Spinal cord (tissue), 10 donors: ENCODE results near the gene CYB561. TPM values are rescaled to one million over a fixed set of nuclear protein-coding genes. Genes with fewer than 3 reads are reported as not detected.
A peak's percentile ranks its signal among the peaks of the same experiment; 100 is the strongest.

Experiments
- DNase-seq, 6 donors: peaks; one replicate each; pipeline versions ENCODE4 v3.0.0 to v3.0.0-alpha.2; 2013 to 2015; ENCODE audit warnings: low spot score in 6 of 6, low read depth in 4 of 6
- H3K27ac ChIP-seq: one replicate; pipeline ENCODE4 v1.5.1; 2013; ENCODE audit warnings: low read depth, low read length, control low read depth
- H3K27me3 ChIP-seq: one replicate; pipeline ENCODE4 v1.6.1; 2013; ENCODE audit warnings: low read length; ENCODE audit not compliant: control insufficient read depth, insufficient read depth
- H3K36me3 ChIP-seq: one replicate; pipeline ENCODE4 v1.6.1; 2013; ENCODE audit warnings: low read length; ENCODE audit not compliant: control insufficient read depth, insufficient read depth
- H3K4me1 ChIP-seq: one replicate; pipeline ENCODE4 v1.6.1; 2013; ENCODE audit warnings: low read length; ENCODE audit not compliant: control insufficient read depth, insufficient read depth
- H3K4me3 ChIP-seq: one replicate; pipeline ENCODE4 v1.5.1; 2013; ENCODE audit warnings: low read depth, low read length, control low read depth
- H3K9me3 ChIP-seq: one replicate; pipeline ENCODE4 v1.6.1; 2013; ENCODE audit warnings: low read length; ENCODE audit not compliant: control insufficient read depth, insufficient read depth
- WGBS: methylation state at CpG from one replicate; pipeline ENCODE4 v1.1.5; 2013; ENCODE audit warnings: missing lambda C conversion rate; ENCODE audit not compliant: insufficient coverage; 5-methylcytosine and 5-hydroxymethylcytosine counted together
- polyA plus RNA-seq, 2 donors: library from polyadenylated mRNA; unstranded; fragments of 120-200 nt; gene quantifications; one replicate each; pipeline ENCODE4 v1.2.1, GENCODE V29; 2013; ENCODE audit not compliant: insufficient read length in 2 of 2
- total RNA-seq, 2 donors: library from RNA; depleted of rRNA in 1 of 2; stranded (reverse); fragments of 120-200 nt in 1 of 2; fragments of >200 nt in 1 of 2; gene quantifications; one replicate each; pipeline versions ENCODE4 v1.2.3 to v1.2.4, GENCODE V29; 2013 to 2014
- donor health status: healthy.

Gene CYB561
- total and polyA plus RNA-seq, 4 donors = 25.1 to 44.2 (median 35.1) TPM

DNA sequence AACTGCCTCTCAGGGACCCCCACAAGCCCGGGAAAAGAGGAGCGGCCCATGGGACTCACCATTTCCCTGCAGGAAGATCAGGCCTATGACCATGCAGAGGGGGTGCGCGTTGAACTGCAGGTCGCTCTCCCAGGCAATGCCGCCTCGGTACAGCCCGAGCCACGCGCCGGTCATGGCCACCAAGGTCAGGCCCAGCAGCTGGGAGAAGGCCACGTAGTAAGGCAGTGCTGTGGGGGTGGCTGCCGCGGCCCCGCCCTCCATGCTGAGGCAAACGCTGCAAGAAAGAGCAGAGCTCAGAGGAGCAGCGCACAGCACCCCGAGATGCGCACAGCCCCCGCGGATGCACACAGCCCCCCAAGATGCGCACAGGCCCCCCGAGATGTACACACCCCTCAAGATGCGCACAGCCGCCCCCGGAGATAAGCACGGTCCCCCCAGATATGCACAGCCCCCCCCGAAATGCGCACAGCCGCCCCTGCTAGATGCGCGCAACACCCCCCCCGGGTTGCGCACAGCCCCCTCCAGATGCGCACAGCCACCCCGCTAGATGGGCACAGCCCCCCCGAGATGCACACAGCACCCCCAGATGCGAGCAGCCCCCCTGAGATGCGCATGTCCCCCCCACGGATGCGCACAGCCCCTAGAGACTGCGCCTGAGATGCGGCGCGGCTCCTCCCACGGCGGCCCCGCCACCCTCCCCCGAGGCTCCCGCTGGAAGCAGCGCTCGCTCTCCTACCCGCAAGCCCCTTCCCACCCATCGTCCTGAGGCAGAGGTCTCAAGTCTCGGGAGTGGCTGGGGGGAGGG lies 8.6 kb downstream of the CYB561 start:
- H3K4me1 ChIP-seq = peaks cover 61% of the 10 kb centered on the region
- DNase-seq = peak in 1 of 6 donors; percentile 37
- WGBS = 37% methylated on average over 35 of the region's 55 CpGs
- H3K9me3 ChIP-seq = no peaks in the 10 kb centered on the region
- H3K27me3 ChIP-seq = no peaks in the 10 kb centered on the region
- no peak overlapping the region for H3K4me3 ChIP-seq
- H3K27ac ChIP-seq = no peak overlapping the region
- H3K36me3 ChIP-seq = peaks cover 60% of the 10 kb centered on the region

DNA sequence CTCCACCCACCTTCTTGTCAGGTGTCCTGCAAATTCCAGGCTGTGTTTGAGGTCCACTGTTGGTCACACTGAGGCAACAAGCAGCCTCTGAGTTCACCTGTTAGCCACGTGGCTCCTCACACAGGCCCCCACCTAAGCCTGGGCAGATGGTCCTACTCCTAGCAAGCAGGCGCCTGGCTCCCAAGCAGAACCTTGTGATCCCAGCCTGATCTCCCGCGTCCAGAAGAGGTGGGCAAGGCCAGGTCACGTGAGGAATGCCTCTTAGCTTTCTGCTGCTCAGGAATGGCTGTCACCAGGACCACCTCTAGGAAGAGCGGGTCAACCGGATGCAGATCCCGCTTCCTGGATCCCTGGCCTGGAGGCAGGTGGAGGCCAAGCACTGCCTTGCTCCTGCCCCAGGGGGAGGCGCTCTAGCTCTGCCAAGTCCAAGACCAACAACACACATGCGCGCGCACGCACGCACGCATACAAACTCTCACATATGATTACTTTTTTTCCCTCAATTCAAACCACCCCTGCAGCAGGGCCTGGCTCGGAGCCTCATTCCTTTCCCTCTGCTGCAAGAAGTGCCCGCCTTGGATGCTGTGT lies 9.5 kb downstream of the CYB561 start:
- H3K4me1 ChIP-seq = peaks cover 61% of the 10 kb centered on the region
- no peak overlapping the region for H3K4me3 ChIP-seq
- DNase-seq = peak in 1 of 6 donors; percentile 57

DNA sequence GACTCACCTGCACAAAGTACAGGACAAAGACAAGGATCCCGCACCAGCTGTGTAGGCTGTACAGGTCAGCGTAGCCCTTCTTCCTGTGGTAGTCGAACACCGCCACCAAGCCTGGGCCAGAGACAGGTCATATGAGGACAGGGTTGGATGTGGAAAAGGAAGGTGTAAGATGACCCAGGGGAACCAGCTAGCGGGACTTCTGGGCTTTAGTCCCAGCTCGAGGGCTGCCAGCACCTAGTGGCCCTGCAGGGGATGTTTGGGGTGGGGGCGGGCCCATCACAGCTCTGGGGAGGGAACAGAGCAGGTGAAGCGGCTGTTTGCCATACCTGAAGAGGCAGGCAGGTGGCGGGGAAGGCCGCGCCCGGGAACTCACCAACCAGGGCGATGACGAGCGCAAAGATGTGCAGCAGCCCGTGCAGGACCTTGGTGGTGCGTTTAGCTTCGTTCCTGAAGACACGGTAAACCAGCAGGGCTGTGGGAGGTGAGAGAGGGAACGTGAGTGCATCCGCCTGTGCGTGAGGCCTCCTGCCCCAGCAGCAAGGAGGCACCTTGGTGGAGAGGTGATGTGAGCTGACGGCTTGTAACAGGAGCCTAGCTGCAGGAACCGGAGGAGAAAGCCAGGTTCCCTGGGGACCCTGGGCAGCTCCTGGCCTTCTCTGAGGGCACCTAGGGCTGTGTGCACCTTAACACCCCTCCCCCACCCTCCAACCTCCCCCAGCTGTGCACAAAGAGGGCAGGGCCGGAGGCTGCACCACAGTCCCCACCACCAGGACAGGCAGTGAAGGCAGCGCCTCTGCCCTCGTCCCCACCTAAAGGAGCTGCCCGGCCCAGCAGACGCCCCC lies 10.2 kb downstream of the CYB561 start:
- Histone ChIP-seq H3K4me1 (peaks cover 61% of the 10 kb centered on the region), H3K36me3 (peaks cover 51% of the 10 kb centered on the region), H3K27ac (no peak overlapping the region), H3K4me3 (no peak overlapping the region), H3K27me3 (no peaks in the 10 kb centered on the region), H3K9me3 (no peaks in the 10 kb centered on the region)
- WGBS = 90% methylated on average over 28 of the region's 29 CpGs
- no peak for DNase-seq

More for the DNA sequence above, 9.5 kb downstream of the CYB561 start:
- H3K9me3 ChIP-seq = no peaks in the 10 kb centered on the region
- H3K27me3 ChIP-seq = no peaks in the 10 kb centered on the region
- no peak overlapping the region for H3K27ac ChIP-seq
- 85% methylated on average over 11 of the region's 17 CpGs for WGBS
- peaks cover 57% of the 10 kb centered on the region for H3K36me3 ChIP-seq

DNA sequence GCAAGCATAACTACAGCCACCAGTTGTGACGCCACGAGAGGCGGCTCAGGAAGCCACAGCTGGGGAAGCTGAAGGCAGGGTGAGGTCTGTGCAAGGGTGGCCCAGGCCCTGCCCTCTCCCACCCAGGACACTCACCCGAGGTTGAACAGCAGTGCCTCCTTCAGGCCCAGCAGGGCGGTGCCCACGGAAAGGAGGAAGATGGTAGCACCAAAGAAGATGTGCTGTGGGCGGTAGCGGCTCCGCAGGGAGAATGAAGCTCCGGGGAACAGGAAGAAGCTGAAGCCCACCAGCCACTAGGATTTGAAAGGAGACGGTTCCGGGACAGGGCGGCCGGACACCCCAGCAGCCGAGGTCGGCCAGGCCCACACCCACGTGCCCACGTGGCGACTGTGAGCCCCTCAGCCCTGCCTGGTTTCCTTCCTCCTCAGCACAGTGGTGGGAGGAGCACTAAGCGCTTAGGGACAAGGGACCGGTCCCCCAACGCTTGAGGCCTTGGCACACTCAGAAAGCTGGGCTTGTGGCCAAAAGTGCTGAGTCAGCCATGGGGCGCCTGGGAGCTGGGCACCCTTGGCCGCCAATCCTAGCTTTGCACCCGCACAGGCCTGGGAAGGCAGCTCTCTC lies 11.0 kb downstream of the CYB561 start:
- H3K27ac ChIP-seq = no peak overlapping the region
- DNase-seq = peak in 2 of 6 donors; percentile 48 to 77
- no peak overlapping the region for H3K4me3 ChIP-seq
- H3K27me3 ChIP-seq = no peaks in the 10 kb centered on the region
- WGBS = 63% methylated on average over 21 of the region's 25 CpGs
- H3K36me3 ChIP-seq = peaks cover 48% of the 10 kb centered on the region
- H3K4me1 ChIP-seq = peaks cover 56% of the 10 kb centered on the region
- no peaks in the 10 kb centered on the region for H3K9me3 ChIP-seq

DNA sequence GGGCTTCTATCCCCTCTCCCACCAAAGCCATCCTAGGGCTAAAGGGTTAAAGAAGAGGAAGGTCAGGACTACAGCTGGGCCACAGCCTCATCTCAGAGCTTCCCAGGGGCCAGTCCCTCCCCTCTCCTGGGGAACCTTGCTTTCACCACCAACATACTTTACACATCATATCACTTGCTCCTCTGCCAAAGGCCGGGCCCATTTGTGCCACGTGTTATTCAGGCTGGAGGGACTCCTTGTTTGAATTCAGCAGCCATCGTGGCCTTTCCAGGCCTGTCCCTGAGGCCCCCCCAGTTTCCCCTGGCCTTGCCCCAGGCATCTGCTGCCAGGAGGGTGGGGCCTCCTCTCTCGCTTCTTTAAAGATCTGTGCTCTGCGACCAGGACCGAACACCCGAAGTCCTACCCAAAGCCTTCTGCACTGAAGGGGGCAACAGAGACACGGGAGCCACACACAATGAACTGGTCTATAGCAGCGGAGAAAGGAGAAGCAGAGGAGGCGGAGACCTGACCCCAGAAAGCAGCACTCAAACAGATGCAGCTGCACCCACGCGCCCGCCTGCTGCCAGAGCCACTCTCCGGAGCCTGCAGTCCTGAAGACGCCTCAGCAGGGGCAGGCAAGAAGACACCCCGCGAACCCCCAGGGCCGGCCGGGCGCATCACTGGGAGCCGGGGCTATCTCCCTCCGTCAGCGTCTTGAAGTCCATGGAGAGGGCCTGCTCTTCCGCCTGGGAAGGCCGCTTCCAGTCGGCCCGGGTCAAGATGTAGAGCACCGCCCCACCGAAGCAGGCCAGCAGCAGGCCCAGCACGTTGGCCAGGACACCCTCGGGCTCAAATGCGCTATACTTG lies 12.1 kb downstream of the CYB561 start:
- peak in 1 of 6 donors; percentile 46 for DNase-seq
- H3K9me3 ChIP-seq = no peaks in the 10 kb centered on the region
- H3K36me3 ChIP-seq = peaks cover 57% of the 10 kb centered on the region
- no peaks in the 10 kb centered on the region for H3K27me3 ChIP-seq
- no peak overlapping the region for H3K4me3 ChIP-seq
- peak overlapping the region; percentile 4 for H3K27ac ChIP-seq
- 70% methylated on average over 32 of the region's 32 CpGs for WGBS
- H3K4me1 ChIP-seq = peaks cover 55% of the 10 kb centered on the region

DNA sequence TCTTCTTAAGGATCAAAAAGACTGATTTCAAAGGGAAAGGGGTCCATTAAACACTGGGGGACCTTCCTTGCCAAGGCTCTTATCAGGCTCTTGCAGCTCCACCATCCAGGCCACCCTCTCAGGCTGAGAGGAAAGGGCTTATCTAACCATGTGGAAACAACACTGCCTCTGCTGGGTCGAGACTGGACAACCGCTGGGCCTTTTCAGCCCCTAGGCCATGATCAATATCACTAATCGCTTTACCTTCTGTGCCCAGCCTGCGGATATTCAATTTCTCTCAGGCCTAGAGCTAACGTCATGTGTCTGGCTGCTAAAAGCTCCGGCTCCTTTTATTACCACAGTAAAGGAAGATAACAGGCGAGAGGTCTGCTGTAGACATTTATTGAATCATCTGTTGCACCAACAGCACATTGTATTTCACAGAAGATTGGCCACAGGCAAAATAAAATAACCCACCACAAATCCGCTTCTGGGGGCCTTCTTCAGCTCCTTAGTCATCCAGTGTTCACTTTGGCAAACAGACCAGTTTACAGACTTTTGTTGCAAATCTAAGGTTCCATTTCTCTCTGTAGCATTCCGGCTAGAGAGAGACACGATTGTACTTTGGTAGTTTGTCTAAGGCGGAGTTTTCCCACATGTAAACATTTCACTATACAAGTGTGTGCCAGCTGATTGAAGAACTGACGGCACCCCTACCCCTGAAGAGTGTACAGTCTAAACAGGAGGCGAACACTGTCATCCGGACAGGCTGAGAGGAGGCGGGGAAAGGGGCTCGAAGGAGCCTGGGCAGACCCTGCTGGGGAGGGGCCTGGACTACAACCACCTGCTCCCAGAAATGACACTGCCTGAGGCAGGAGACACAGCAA lies 13.9 kb downstream of the CYB561 start:
- Histone ChIP-seq H3K9me3 (no peaks in the 10 kb centered on the region), H3K4me3 (no peak overlapping the region), H3K4me1 (peaks cover 47% of the 10 kb centered on the region), H3K36me3 (peaks cover 54% of the 10 kb centered on the region), H3K27me3 (no peaks in the 10 kb centered on the region), H3K27ac (peak overlapping the region; percentile 33)
- 66% methylated on average over 11 of the region's 16 CpGs for WGBS
- DNase-seq = peak in 1 of 6 donors; percentile 37

DNA sequence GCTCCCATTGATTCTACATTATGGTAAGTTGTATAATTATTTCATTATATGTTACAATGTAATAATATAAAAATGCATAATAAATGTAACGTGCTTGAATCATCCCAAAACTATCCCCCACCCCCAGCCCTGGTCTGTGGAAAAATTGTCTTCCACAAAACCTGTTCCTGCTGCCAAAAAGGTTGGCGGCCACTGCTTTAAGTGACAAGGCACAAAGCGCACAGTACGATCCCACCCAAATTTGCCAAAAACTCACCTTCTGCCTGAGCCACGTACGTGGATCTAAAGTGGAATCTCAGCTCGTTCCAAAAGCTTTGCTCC lies 14.5 kb downstream of the CYB561 start:
- peaks cover 43% of the 10 kb centered on the region for H3K4me1 ChIP-seq
- WGBS = 84% methylated on average over 6 of the region's 7 CpGs
- H3K36me3 ChIP-seq = peaks cover 52% of the 10 kb centered on the region
- DNase-seq = no peak
- no peak overlapping the region for H3K27ac ChIP-seq
- no peaks in the 10 kb centered on the region for H3K9me3 ChIP-seq
- H3K4me3 ChIP-seq = no peak overlapping the region
- H3K27me3 ChIP-seq = no peaks in the 10 kb centered on the region

DNA sequence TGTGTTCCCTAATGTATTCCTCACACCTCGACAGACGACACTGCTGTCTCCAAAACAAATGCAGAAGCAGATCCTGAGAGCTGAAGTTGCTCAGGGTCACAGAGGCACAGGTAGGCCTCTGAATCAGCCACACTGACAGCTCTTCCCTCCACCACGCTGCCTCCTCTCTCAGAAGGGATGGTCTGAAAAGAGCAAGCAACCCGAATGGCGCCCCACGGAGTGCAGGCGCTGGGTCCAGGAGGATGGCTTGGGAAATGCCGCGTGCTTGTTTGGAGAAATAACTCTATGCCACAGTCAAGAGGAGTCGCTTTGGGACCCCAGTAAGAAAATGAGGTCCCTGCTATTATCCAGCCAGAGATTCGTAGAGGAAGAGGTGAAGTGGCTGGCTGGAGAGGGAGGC lies 15.9 kb downstream of the CYB561 start:
- 79% methylated on average over 10 of the region's 11 CpGs for WGBS
- no peak for DNase-seq
- peaks cover 47% of the 10 kb centered on the region for H3K4me1 ChIP-seq

More for the DNA sequence above, 15.9 kb downstream of the CYB561 start:
- Histone ChIP-seq H3K36me3 (peaks cover 48% of the 10 kb centered on the region), H3K4me3 (no peak overlapping the region), H3K27ac (no peak overlapping the region), H3K27me3 (no peaks in the 10 kb centered on the region), H3K9me3 (no peaks in the 10 kb centered on the region)
